Psoas muscle (tissue), 8 donors: Measurements from ENCODE around the gene LRRTM4. TPM values are rescaled to one million over a fixed set of nuclear protein-coding genes. Genes with fewer than 3 reads are reported as not detected.

Experiments
- ATAC-seq, 4 donors: fragments of 200-7000 bp; cut with Tn5 transposase; one replicate each; pipeline ENCODE4 v1.9.1; 2020; ENCODE audit warnings: moderate library complexity in 3 of 4, mild to moderate bottlenecking in 2 of 4
- DNase-seq, 2 donors: peaks; one replicate each; pipeline ENCODE4 v3.0.0-alpha.2; 2020
- H3K27ac ChIP-seq: fragments of 200-600 bp; one replicate; pipeline ENCODE4 v1.8.0; 2022
- H3K27me3 ChIP-seq, 3 donors: fragments of 200-600 bp in 1 of 3; one replicate each; pipeline versions ENCODE4 v1.6.1 to v1.8.0; 2013 to 2022; ENCODE audit warnings: low read length in 2 of 3, mild to moderate bottlenecking in 2 of 3, moderate library complexity in 1 of 3; ENCODE audit not compliant: insufficient read depth in 3 of 3
- H3K36me3 ChIP-seq, 2 donors: fragments of 200-600 bp in 1 of 2; one replicate each; pipeline versions ENCODE4 v1.6.1 to v1.8.0; 2013 to 2022; ENCODE audit warnings: low read depth in 1 of 2, mild to moderate bottlenecking in 1 of 2, moderate library complexity in 1 of 2; ENCODE audit not compliant: insufficient read depth in 1 of 2
- H3K4me1 ChIP-seq: fragments of 200-600 bp; one replicate; pipeline ENCODE4 v1.8.0; 2022
- H3K4me3 ChIP-seq: fragments of 200-600 bp; one replicate; pipeline ENCODE4 v1.8.0; 2022; ENCODE audit warnings: mild to moderate bottlenecking
- H3K9me3 ChIP-seq: fragments of 200-600 bp; one replicate; pipeline ENCODE4 v1.8.0; 2022
- WGBS, 3 donors: extraction: QIAGEN DNeasy Blood & Tissue Kit; methylation state at CpG; one replicate each; pipeline versions ENCODE4 v1.1.6 to v1.1.7; 2013; 5-methylcytosine and 5-hydroxymethylcytosine counted together
- intact Hi-C, 2 donors: fragments of 100-400 bp; cut with DNase I; formaldehyde crosslinking; loops; one replicate each; pipeline versions ENCODE4 v1.11.0 to v1.14.2; 2022
- polyA plus RNA-seq, 3 donors: library from polyadenylated mRNA; stranded (reverse); fragments of 200-250 nt; gene quantifications; one replicate each; pipeline ENCODE4 v1.2.3, GENCODE V29; 2013
- total RNA-seq, 4 donors: library from RNA; stranded (reverse); fragmentation: NEBNext Ultra II Directional in 2 of 4; extraction: Animal tissue kit (Norgen Biotek cat#: 25700) in 2 of 4; gene quantifications; one replicate each; pipeline versions ENCODE4 v1.2.1 to v1.2.4, GENCODE V29; 2021 to 2023
- TF ChIP-seq, protein P1 (sequence below): fragments of 200-600 bp; IDR thresholded peaks from one replicate; pipeline ENCODE4 v1.8.0; 2022; ENCODE audit warnings: antibody characterized with exemption
- donor health status: healthy with polysubstance abuse.
- donor health status: DM: no; HTN: no; CAD: no; lungs with moderate emphysema.
- donor health status: Bipolar disorder and iron deficiency.
- donor health status: healthy.
- donor health status: DM: yes; HTN: yes; CAD: no.
- donor health status: DM: no; HTN: no; CAD: no.
- donor health status: DM: no; HTN: no; CAD: no.
- donor health status: DM: yes; HTN: yes; CAD: no.

LRRTM4 gene
- total and polyA plus RNA-seq, 7 donors: 0.03 to 0.86 (median 0.25) TPM; not detected in 1

DNA sequence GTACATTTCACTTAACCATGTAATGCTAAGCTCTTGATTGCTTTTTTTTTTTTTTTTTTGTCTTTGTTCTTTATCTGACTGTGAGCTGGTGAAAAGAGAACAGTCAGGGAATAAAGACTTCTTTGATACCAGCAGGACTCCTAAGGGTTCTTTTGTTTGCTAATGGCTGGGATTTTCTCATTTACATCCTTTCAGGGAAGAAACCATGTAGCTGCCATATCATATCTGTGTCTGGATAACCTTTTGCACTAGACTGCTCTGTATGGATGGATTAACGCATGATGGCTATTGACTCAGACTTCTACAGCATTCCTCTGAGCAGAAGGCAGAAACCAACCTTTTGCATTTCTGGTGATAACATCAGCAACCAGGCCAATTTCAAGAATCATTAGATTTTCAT is 504.0 kb downstream of the LRRTM4 start:
- Histone ChIP-seq H3K36me3 (no peaks in the 10 kb centered on the region), H3K4me3 (no peak overlapping the region), H3K4me1 (no peaks in the 10 kb centered on the region), H3K9me3 (no peaks in the 10 kb centered on the region), H3K27me3 (no peaks in the 10 kb centered on the region), H3K27ac (no peak overlapping the region)
- ATAC-seq (no peak), DNase-seq (no peak)
- intact Hi-C loops: no loop called here
- TF ChIP-seq, protein P1, sequence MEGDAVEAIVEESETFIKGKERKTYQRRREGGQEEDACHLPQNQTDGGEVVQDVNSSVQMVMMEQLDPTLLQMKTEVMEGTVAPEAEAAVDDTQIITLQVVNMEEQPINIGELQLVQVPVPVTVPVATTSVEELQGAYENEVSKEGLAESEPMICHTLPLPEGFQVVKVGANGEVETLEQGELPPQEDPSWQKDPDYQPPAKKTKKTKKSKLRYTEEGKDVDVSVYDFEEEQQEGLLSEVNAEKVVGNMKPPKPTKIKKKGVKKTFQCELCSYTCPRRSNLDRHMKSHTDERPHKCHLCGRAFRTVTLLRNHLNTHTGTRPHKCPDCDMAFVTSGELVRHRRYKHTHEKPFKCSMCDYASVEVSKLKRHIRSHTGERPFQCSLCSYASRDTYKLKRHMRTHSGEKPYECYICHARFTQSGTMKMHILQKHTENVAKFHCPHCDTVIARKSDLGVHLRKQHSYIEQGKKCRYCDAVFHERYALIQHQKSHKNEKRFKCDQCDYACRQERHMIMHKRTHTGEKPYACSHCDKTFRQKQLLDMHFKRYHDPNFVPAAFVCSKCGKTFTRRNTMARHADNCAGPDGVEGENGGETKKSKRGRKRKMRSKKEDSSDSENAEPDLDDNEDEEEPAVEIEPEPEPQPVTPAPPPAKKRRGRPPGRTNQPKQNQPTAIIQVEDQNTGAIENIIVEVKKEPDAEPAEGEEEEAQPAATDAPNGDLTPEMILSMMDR: no peak
- WGBS, 3 donors: 84 to 93% (median 91%) methylated on average over 1 of the region's 1 CpG

DNA sequence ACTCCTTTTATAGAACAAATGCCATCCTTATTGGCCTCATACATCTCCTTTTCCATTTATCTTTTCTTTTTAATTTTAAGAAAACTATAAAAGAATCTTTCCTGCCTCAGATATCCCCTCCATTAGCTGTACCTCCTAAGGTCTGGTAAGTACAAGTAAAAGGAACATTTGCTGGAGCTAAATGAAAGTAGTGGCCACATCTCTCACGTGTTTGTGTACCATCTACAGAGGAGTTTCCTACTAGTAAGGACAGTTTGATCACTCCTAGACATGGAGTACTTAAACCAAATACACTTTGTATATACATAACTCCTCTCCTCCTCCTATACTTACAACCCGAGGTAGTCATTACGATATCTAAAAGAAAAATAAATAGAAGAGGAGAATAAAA is 504.8 kb downstream of the LRRTM4 start:
- Histone ChIP-seq H3K4me1 (no peaks in the 10 kb centered on the region), H3K27ac (no peak overlapping the region), H3K4me3 (no peak overlapping the region), H3K27me3 (no peaks in the 10 kb centered on the region), H3K9me3 (no peaks in the 10 kb centered on the region), H3K36me3 (no peaks in the 10 kb centered on the region)
- whole genome bisulfite sequencing, 3 donors: 73 to 78% (median 76%) methylated on average over 3 of the region's 3 CpGs
- TF ChIP-seq, protein P1: no peak
- DNase-seq: no peak
- intact Hi-C loops: no loop called here
- ATAC-seq: no peak

DNA sequence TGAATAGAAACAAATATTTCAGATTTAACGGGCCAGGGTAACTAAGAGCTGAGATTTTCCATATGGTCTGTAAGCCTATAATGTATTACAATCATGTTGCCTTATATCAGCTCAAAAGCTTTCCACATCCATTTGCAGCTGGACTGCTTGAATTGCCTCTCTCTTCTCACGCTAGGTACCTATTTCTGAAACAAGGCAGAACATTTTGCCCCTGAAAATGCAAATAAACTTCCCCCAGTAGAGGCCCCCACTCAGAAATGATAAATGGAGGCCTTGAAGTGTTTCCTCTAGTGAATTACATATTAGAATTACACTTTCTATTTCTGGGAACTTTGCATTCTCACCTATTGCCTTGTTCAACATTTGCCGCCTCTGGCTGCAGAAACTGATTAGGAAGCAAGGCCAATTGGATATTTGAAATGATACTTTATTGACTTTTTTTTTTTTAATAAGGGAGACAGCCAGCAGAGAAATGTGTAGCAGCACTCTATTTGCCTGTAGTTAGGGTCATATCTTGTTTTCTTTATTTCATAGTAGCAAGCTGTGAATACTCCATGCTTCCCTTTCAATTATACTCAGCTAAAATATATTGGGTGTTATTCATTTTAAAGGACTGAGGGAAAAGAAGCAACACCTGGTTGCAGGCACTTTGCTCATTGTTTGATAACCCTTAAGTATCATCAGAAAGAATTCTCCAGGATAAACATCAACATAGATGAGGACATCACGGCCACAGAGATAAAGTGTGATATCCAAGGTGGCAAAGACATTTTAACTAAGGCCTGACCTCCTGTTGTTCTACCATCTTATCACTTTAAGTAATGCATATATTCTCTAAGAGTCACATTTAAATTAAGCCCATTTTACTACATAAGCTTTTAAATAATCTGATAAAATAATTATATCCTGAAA is 505.5 kb downstream of the LRRTM4 start:
- no peaks in the 10 kb centered on the region for H3K27me3 ChIP-seq
- 77 to 82% (median 77%) methylated on average over 4 of the region's 4 CpGs for WGBS, 3 donors
- no peaks in the 10 kb centered on the region for H3K9me3 ChIP-seq
- H3K36me3 ChIP-seq: no peaks in the 10 kb centered on the region
- H3K4me3 ChIP-seq: no peak overlapping the region
- no peak overlapping the region for H3K27ac ChIP-seq
- TF ChIP-seq, protein P1: no peak
- DNase-seq: no peak
- H3K4me1 ChIP-seq: no peaks in the 10 kb centered on the region
- ATAC-seq: no peak
- intact Hi-C loops: no loop called here

DNA sequence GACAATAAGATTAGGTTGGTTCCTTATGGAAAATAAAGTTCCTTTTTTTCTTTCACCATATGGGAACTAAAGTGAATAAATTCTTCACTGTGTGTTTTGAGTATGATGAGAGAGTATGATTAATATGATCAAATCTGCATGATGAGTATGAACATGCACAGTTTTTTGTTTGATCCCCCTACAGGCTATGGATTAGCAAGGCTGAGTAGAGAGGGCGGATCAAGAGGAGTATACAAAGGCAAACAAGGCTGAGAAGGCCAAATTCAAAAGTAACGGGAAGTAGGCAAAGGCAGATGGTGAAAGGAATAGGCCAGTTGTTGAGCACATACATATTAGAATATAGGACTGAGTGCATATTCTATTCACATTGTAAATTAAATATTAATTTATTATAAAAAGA is 508.2 kb downstream of the LRRTM4 start:
- Histone ChIP-seq H3K27me3 (no peaks in the 10 kb centered on the region), H3K4me3 (no peak overlapping the region), H3K9me3 (no peaks in the 10 kb centered on the region), H3K36me3 (no peaks in the 10 kb centered on the region), H3K4me1 (no peaks in the 10 kb centered on the region), H3K27ac (no peak overlapping the region)
- WGBS, 3 donors: 82 to 85% (median 85%) methylated on average over 2 of the region's 2 CpGs
- intact Hi-C loops: no loop called here
- ATAC-seq: no peak
- DNase-seq: no peak
- TF ChIP-seq, protein P1: no peak
